Thoracic aorta (tissue), 2 donors: ENCODE data around the gene MAGEB4. TPM values are rescaled to one million over a fixed set of nuclear protein-coding genes. Genes with fewer than 3 reads are reported as not detected.

Experiments
- ATAC-seq: fragments of 150-250 bp; one replicate; pipeline ENCODE4 v1.8.0; 2017; ENCODE audit warnings: low read depth; ENCODE audit not compliant: insufficient number of reproducible peaks, low FRiP score
- DNase-seq: peaks from one replicate; pipeline ENCODE4 v3.0.0-alpha.2; 2020; ENCODE audit warnings: low spot score
- H3K27ac ChIP-seq, 2 donors: fragments of 200-600 bp; sonication (generic); 1 replicate in 1 of 2; 2 replicates in 1 of 2; pipeline ENCODE4 v1.5.1; 2016; ENCODE audit warnings: mild to moderate bottlenecking in 2 of 2, moderate library complexity in 2 of 2
- H3K27me3 ChIP-seq: fragments of 200-600 bp; sonication (generic); replicated peaks from 2 replicates; pipeline ENCODE4 v1.6.0; 2016; ENCODE audit warnings: mild to moderate bottlenecking; ENCODE audit not compliant: insufficient read depth
- H3K36me3 ChIP-seq: fragments of 200-600 bp; sonication (generic); one replicate; pipeline ENCODE4 v1.5.1; 2016
- H3K4me1 ChIP-seq, 2 donors: fragments of 200-600 bp; sonication (generic); 1 replicate in 1 of 2; 2 replicates in 1 of 2; pipeline versions ENCODE4 v1.5.1 to v1.6.0; 2016; ENCODE audit warnings: low read depth in 2 of 2, mild to moderate bottlenecking in 1 of 2; ENCODE audit not compliant: control insufficient read depth in 1 of 2
- H3K4me3 ChIP-seq: fragments of 200-600 bp; sonication (generic); 2 replicates; pipeline ENCODE4 v1.5.1; 2016; ENCODE audit warnings: mild to moderate bottlenecking
- H3K9me3 ChIP-seq: fragments of 200-600 bp; sonication (generic); 2 replicates; pipeline ENCODE4 v1.5.1; 2016
- total RNA-seq, 2 donors: library from RNA; depleted of rRNA; stranded (reverse); fragments of >200 nt; gene quantifications; one replicate each; pipeline versions ENCODE4 v1.1.0 to v1.2.3, GENCODE V29; 2016
- TF ChIP-seq, protein P1 (sequence below): fragments of 200-600 bp; sonication (generic); IDR thresholded peaks from one replicate; pipeline ENCODE4 v1.5.1; 2019; ENCODE audit warnings: antibody characterized with exemption

The MAGEB4 gene
- total RNA-seq, 2 donors from 2014 or later = not detected

DNA sequence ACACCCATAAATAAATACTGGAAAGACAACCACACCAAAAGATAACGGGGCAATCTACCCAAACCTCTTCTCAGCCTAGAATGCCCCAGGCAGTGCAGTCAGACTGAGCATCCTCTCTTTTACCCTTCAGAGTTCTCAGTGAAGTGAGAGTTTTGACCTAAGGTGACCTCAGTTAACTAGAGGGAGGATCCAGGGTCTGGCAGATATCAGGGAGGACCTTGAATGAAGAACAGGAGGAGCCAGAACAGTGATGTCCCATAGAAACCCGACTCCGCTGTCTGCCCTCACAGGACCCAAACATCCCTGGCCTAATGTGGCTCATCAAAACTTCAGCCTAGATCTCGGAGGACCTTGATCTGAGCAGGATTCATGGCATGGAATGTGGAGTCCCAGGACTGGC lies 11.4 kb upstream of the MAGEB4 start, which contains the start of gene MAGEB3:
TSS of gene MAGEB3 (plus strand) at position 263 of the 400 bp plus-strand sequence. CDS start 5,268 bp downstream, outside the sequence.
- H3K27me3 ChIP-seq = no peaks in the 10 kb centered on the region
- H3K9me3 ChIP-seq = no peaks in the 10 kb centered on the region
- no peaks in the 10 kb centered on the region for H3K4me1 ChIP-seq
- no peak within 1 kb of the TSS for H3K4me3 ChIP-seq
- DNase-seq (no peak), ATAC-seq (no peak)
- TF ChIP-seq, protein P1, sequence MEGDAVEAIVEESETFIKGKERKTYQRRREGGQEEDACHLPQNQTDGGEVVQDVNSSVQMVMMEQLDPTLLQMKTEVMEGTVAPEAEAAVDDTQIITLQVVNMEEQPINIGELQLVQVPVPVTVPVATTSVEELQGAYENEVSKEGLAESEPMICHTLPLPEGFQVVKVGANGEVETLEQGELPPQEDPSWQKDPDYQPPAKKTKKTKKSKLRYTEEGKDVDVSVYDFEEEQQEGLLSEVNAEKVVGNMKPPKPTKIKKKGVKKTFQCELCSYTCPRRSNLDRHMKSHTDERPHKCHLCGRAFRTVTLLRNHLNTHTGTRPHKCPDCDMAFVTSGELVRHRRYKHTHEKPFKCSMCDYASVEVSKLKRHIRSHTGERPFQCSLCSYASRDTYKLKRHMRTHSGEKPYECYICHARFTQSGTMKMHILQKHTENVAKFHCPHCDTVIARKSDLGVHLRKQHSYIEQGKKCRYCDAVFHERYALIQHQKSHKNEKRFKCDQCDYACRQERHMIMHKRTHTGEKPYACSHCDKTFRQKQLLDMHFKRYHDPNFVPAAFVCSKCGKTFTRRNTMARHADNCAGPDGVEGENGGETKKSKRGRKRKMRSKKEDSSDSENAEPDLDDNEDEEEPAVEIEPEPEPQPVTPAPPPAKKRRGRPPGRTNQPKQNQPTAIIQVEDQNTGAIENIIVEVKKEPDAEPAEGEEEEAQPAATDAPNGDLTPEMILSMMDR = no peak
- no peak within 1 kb of the TSS for H3K27ac ChIP-seq
- no peaks in the 10 kb centered on the region for H3K36me3 ChIP-seq

DNA sequence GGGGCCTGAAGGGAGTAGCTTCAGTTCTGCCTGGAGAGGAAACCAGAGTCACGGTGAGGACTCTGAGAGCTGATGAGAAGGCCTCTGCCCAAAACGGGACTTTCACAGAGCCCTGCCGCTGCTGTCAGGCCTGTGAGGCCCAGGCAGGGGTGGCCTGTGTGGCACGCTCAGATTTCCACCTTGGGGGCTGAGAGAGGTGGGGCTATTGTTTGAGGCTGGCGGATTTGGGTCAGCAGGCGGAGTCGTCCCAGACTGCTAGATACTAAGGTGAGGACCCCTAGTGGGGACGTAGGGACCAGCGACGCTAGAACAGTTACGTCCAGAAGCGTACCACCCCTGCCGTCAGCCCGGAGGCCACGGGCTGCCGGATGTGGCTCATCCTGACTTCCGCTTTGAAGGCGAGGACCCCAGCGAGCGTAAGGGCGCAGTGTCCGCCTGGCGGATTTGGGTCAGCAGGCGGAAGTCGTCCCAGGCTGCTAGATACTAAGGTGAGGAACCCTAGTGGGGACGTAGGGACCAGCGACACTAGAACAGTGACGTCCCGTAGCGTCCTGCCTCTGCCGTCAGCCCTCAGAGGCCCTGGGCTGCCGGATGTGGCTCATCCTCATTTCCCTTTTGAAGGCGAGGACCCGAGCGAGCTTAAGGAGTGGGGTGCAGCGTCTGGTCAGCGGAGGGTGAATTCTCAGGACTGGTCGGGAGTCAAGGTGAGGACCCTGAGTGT lies 5.1 kb downstream of the MAGEB4 start, which contains the start of gene MAGEB1:
TSS of gene MAGEB1 (plus strand) at position 378 of the 721 bp plus-strand sequence. CDS start 3,348 bp downstream, outside the sequence.
- ATAC-seq (no peak), DNase-seq (no peak)
- TF ChIP-seq, protein P1 = no peak
- no peak within 1 kb of the TSS for H3K4me3 ChIP-seq
- H3K27ac ChIP-seq = no peak within 1 kb of the TSS
- no peaks in the 10 kb centered on the region for H3K36me3 ChIP-seq
- no peaks in the 10 kb centered on the region for H3K4me1 ChIP-seq
- H3K27me3 ChIP-seq = no peaks in the 10 kb centered on the region
- H3K9me3 ChIP-seq = no peaks in the 10 kb centered on the region

DNA sequence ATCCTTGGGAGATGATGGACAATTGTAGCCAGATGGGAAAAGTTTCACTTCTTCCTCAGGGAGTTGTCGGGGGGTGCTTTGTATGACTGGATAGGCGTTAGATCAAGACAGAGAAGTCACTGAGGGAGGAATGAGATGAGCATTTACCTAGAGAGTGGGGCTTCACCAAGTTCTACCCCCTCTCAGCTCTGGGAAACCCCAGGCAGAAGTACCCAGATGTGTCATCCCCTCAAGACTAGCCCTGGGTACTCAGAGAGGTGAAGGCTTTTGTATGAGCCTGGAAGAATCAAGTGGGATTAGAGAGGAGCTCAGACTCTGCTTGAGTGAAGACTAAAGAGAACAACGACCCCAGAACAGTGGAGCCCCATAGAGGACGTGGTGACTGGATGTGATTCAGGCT lies 7.1 kb downstream of the MAGEB4 start:
- ATAC-seq (no peak), DNase-seq (no peak)
- no peaks in the 10 kb centered on the region for H3K27me3 ChIP-seq
- no peaks in the 10 kb centered on the region for H3K9me3 ChIP-seq
- H3K4me1 ChIP-seq = no peaks in the 10 kb centered on the region
- H3K27ac ChIP-seq = no peak overlapping the region
- no peaks in the 10 kb centered on the region for H3K36me3 ChIP-seq
- TF ChIP-seq, protein P1 = no peak
- H3K4me3 ChIP-seq = no peak overlapping the region

DNA sequence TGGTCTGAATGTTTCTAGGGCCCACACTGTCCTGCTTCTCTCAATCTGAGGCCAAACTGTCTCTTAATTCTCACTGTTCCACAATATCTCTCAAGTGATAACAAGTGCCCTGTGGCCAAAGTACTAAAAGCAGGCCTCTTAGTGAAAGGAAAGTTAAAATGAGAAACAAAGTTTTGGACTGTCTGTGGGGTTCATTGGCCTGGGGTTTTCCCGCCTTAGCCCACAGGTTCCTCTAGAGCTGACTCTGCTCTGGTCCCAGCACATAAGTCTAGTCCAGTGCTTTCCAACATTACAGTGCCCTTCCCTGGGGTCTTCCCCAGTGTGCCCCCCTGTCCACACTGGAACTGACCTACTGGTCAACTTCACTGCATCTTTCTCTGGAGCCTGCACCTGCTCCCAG lies 11.5 kb downstream of the MAGEB4 start:
- DNase-seq (no peak), ATAC-seq (no peak)
- no peak overlapping the region for H3K27ac ChIP-seq
- no peaks in the 10 kb centered on the region for H3K9me3 ChIP-seq
- TF ChIP-seq, protein P1 = no peak
- no peaks in the 10 kb centered on the region for H3K36me3 ChIP-seq
- H3K27me3 ChIP-seq = no peaks in the 10 kb centered on the region
- no peaks in the 10 kb centered on the region for H3K4me1 ChIP-seq
- H3K4me3 ChIP-seq = no peak overlapping the region

DNA sequence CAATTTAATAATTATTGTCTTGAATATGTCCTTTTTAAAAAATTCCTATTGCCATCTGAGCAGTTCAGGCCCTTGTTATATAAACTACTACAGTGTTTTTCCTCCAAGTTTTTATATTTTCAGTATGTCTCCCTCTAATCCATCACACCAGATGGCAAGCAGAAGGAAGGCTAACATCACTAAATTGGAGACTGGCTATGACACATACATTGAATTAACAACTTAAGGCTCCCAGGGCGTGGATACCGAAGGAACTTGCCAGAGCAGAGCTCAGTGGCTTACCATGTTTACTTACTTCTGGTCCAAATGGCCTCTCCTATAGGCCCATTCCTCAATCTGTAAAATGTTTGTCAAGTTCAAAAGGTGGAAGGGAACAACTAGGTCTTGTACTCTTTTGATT lies 18.1 kb downstream of the MAGEB4 start:
- Histone ChIP-seq H3K36me3 (no peaks in the 10 kb centered on the region), H3K9me3 (no peaks in the 10 kb centered on the region), H3K27me3 (no peaks in the 10 kb centered on the region), H3K4me3 (no peak overlapping the region), H3K27ac (no peak overlapping the region), H3K4me1 (no peaks in the 10 kb centered on the region)
- TF ChIP-seq, protein P1 = no peak
- DNase-seq = no peak
- no peak for ATAC-seq
